Testis (tissue), 2 donors: ENCODE data around the gene KCNG4.

Source experiments
- POLR2A ChIP-seq: fragments of 450-650 bp; IDR thresholded peaks from one replicate; pipeline ENCODE4 v1.6.1; 2017; ENCODE audit warnings: antibody characterized with exemption, mild to moderate bottlenecking, moderate library complexity
- TF ChIP-seq, protein P1 (sequence below), 3 experiments: fragments of 450-650 bp in 2 of 3; fragments of 200-600 bp in 1 of 3; sonication (generic) in 1 of 3; IDR thresholded peaks; one replicate each; pipeline ENCODE4 v1.5.1; 2016 to 2019; ENCODE audit warnings: antibody characterized with exemption in 3 of 3, mild to moderate bottlenecking in 2 of 3, moderate library complexity in 1 of 3

DNA sequence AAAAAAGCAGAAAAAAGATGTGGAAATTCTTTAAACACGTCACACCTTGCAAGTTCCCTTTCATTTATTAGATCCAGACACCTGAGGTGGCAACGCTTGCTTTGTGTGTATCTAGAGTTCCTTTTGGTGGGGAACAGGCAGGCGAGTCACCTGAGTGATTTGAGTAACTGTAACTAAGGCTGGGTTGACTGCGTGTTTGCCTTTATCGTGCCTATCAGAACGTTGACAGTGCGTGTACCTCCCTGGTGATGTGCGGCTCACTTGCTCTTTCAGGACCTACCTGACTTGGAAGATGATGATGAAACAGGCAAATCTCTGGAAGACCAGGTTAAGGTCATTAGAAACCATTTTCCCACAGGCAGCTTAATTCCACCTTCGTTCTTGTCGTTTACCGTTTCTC is 65.4 kb downstream of the KCNG4 start:
- TF ChIP-seq, protein P1, sequence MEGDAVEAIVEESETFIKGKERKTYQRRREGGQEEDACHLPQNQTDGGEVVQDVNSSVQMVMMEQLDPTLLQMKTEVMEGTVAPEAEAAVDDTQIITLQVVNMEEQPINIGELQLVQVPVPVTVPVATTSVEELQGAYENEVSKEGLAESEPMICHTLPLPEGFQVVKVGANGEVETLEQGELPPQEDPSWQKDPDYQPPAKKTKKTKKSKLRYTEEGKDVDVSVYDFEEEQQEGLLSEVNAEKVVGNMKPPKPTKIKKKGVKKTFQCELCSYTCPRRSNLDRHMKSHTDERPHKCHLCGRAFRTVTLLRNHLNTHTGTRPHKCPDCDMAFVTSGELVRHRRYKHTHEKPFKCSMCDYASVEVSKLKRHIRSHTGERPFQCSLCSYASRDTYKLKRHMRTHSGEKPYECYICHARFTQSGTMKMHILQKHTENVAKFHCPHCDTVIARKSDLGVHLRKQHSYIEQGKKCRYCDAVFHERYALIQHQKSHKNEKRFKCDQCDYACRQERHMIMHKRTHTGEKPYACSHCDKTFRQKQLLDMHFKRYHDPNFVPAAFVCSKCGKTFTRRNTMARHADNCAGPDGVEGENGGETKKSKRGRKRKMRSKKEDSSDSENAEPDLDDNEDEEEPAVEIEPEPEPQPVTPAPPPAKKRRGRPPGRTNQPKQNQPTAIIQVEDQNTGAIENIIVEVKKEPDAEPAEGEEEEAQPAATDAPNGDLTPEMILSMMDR (IDR thresholded peaks at IDR 0.05), result no peak
- TF ChIP-seq POLR2A, result no peak
